RWPE2 (cell line): ENCODE measurements around the gene TCF23.

Experiments
- ATAC-seq: fragments of 200-7000 bp; cut with Tn5 transposase; 3 replicates; pipeline ENCODE4 v1.9.1; 2021; ENCODE audit warnings: low read depth
- DNase-seq: peaks from one replicate; pipeline ENCODE4 v3.0.0-alpha.2; 2020; ENCODE audit warnings: low spot score
- H3K27ac ChIP-seq: fragments of 450-650 bp; 2 replicates; pipeline ENCODE4 v1.5.1; 2017; ENCODE audit warnings: mild to moderate bottlenecking; ENCODE audit not compliant: poor library complexity, severe bottlenecking
- H3K27me3 ChIP-seq: fragments of 250-450 bp; sonication (Bioruptor Pico); 2 replicates; pipeline ENCODE4 v1.5.1; 2021; ENCODE audit warnings: mild to moderate bottlenecking, moderate library complexity; ENCODE audit not compliant: insufficient read depth, poor library complexity, severe bottlenecking
- H3K36me3 ChIP-seq: fragments of 250-450 bp; sonication (Bioruptor Pico); 2 replicates; pipeline ENCODE4 v1.5.1; 2020; ENCODE audit warnings: low read depth, mild to moderate bottlenecking, moderate library complexity
- H3K4me1 ChIP-seq: fragments of 250-450 bp; sonication (Bioruptor Pico); 2 replicates; pipeline ENCODE4 v1.5.1; 2021; ENCODE audit warnings: mild to moderate bottlenecking, moderate library complexity; ENCODE audit not compliant: insufficient read depth, poor library complexity, severe bottlenecking
- H3K4me3 ChIP-seq: fragments of 250-450 bp; sonication (Bioruptor Pico); 2 replicates; pipeline ENCODE4 v1.5.1; 2021; ENCODE audit warnings: mild to moderate bottlenecking, moderate library complexity; ENCODE audit not compliant: severe bottlenecking
- H3K9me3 ChIP-seq: fragments of 250-450 bp; sonication (Bioruptor Pico); 2 replicates; pipeline ENCODE4 v1.5.1; 2021; ENCODE audit warnings: mild to moderate bottlenecking, moderate library complexity; ENCODE audit not compliant: severe bottlenecking
- CTCF ChIP-seq: fragments of 450-650 bp; IDR thresholded peaks from one replicate; pipeline ENCODE4 v1.5.1; 2017; ENCODE audit warnings: mild to moderate bottlenecking, moderate library complexity; ENCODE audit not compliant: poor library complexity, severe bottlenecking

The TCF23 gene

GRCh38 chr2:27123302-27124150 is 25.3 kb upstream of the TCF23 start, which contains the start of gene ABHD1:
TSS of gene ABHD1 (plus strand) at chr2:27123815. CDS start at chr2:27123949, 134 bp downstream.
- ATAC-seq = peak; percentile 62
- no peak within 1 kb of the TSS for H3K27ac ChIP-seq
- TF ChIP-seq CTCF = no peak
- peak within 1 kb of the TSS; percentile 36 for H3K4me3 ChIP-seq
- H3K4me1 ChIP-seq = no peaks in the 10 kb centered on the region
- no peaks in the 10 kb centered on the region for H3K9me3 ChIP-seq
- no peaks in the 10 kb centered on the region for H3K27me3 ChIP-seq
- no peaks in the 10 kb centered on the region for H3K36me3 ChIP-seq
- DNase-seq = no peak

- DNase-seq (no peak), ATAC-seq (no peak)
- no peaks in the 10 kb centered on the region for H3K4me1 ChIP-seq
- H3K27ac ChIP-seq = no peak overlapping the region
- TF ChIP-seq CTCF = no peak
- no peak overlapping the region for H3K4me3 ChIP-seq
- H3K9me3 ChIP-seq = no peaks in the 10 kb centered on the region
- H3K36me3 ChIP-seq = no peaks in the 10 kb centered on the region
- no peaks in the 10 kb centered on the region for H3K27me3 ChIP-seq
Observed at GRCh38 chr2:27125104-27125503, 23.7 kb upstream of the TCF23 start.

- ATAC-seq = no peak
- Histone ChIP-seq H3K4me1 (no peaks in the 10 kb centered on the region), H3K27me3 (no peaks in the 10 kb centered on the region), H3K9me3 (no peaks in the 10 kb centered on the region), H3K36me3 (0 out of 2 replicates have a peak, but pooled peaks cover 5% of the 10 kb centered on the region), H3K4me3 (no peak overlapping the region), H3K27ac (no peak overlapping the region)
- DNase-seq = no peak
- no peak for TF ChIP-seq CTCF
Observed at GRCh38 chr2:27126252-27126710, 22.5 kb upstream of the TCF23 start.

- TF ChIP-seq CTCF = no peak
- ATAC-seq (no peak), DNase-seq (no peak)
- H3K4me1 ChIP-seq = peaks cover 1% of the 10 kb centered on the region
- peaks cover 23% of the 10 kb centered on the region for H3K36me3 ChIP-seq
- no peaks in the 10 kb centered on the region for H3K27me3 ChIP-seq
- H3K9me3 ChIP-seq = no peaks in the 10 kb centered on the region
- H3K27ac ChIP-seq = no peak overlapping the region
- H3K4me3 ChIP-seq = no peak overlapping the region
Observed at GRCh38 chr2:27127883-27128667, 20.7 kb upstream of the TCF23 start.
